Measurements from ENCODE around the gene PPP2R5D.

PPP2R5D gene

GRCh38 chr6:43059168-43060033 is 75.0 kb downstream of the PPP2R5D start, which contains the start of the genes KLC4 and MRPL2:
Gene KLC4 (plus strand): TSS chr6:43059631. CDS start chr6:43061336, 1,705 bp downstream.
Gene MRPL2 (minus strand): TSS chr6:43059434. CDS start chr6:43059381, 53 bp downstream.
- peaks cover 17% of the 10 kb centered on the region for H3K4me1 ChIP-seq (ENCODE audit: control insufficient read depth, insufficient read depth, low read length, poor library complexity, severe bottlenecking)
- H3K36me3 ChIP-seq (ENCODE audit: control insufficient read depth, insufficient read depth, low read length), result peaks cover 40% of the 10 kb centered on the region
- peak within 1 kb of the TSS; percentile 79 for H3K27ac ChIP-seq (ENCODE audit: low read depth, low read length, severe bottlenecking)
- H3K4me3 ChIP-seq (ENCODE audit: extremely low read depth, insufficient read depth, low read length, poor library complexity, severe bottlenecking), result peak within 1 kb of the TSS; percentile 65
- no peaks in the 10 kb centered on the region for H3K9me3 ChIP-seq (ENCODE audit: control insufficient read depth, low read length)
- 0% methylated on average over 49 to 51 of the region's 64 CpGs for WGBS, 2 experiments (ENCODE audit: insufficient coverage in 2 of 2)

DNA sequence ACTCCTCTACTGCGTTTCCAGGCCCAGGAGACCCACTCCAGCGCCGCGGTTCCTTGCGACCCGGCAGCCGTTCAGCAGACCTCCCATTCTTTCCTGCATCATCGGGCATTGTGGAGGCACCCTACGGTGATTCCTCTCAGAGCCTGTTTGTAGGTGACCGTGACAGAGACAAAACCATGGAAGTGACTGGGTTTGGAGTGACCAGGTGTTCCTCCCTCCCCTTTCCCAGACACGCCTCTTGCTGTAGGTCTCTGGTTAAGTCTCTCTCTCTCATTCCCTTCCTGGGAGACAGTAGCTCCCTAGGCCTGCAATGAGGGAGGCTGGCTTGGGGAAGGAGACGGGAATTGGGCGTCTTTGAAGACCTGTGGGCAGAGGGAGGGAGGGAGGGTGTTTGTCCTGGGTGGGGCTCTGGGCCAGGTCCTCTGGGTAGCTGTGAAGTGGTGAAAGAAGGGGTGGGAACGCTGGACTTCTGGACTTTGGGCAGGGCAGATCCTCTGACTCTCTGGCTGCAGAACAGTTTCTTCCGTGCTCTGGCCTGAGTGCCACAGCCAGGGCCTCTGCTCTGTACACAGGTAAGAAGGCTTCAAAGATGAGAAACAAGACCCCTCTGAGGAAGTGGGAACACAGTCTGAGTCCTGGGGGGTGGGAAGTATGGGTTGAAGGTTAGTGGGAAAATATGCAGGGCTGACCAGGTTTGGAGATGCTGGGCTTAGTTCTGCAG is 75.8 kb downstream of the PPP2R5D start:
- H3K36me3 ChIP-seq (ENCODE audit: control insufficient read depth, insufficient read depth, low read length), result peaks cover 36% of the 10 kb centered on the region
- WGBS, 2 experiments (ENCODE audit: insufficient coverage in 2 of 2), result 11 to 13% methylated on average over 11 to 14 of the region's 15 CpGs
- peaks cover 17% of the 10 kb centered on the region for H3K4me1 ChIP-seq (ENCODE audit: control insufficient read depth, insufficient read depth, low read length, poor library complexity, severe bottlenecking)
- peak overlapping the region; percentile 79 for H3K27ac ChIP-seq (ENCODE audit: low read depth, low read length, severe bottlenecking)
- H3K4me3 ChIP-seq (ENCODE audit: extremely low read depth, insufficient read depth, low read length, poor library complexity, severe bottlenecking), result peak overlapping the region; percentile 65
- no peaks in the 10 kb centered on the region for H3K9me3 ChIP-seq (ENCODE audit: control insufficient read depth, low read length)

DNA sequence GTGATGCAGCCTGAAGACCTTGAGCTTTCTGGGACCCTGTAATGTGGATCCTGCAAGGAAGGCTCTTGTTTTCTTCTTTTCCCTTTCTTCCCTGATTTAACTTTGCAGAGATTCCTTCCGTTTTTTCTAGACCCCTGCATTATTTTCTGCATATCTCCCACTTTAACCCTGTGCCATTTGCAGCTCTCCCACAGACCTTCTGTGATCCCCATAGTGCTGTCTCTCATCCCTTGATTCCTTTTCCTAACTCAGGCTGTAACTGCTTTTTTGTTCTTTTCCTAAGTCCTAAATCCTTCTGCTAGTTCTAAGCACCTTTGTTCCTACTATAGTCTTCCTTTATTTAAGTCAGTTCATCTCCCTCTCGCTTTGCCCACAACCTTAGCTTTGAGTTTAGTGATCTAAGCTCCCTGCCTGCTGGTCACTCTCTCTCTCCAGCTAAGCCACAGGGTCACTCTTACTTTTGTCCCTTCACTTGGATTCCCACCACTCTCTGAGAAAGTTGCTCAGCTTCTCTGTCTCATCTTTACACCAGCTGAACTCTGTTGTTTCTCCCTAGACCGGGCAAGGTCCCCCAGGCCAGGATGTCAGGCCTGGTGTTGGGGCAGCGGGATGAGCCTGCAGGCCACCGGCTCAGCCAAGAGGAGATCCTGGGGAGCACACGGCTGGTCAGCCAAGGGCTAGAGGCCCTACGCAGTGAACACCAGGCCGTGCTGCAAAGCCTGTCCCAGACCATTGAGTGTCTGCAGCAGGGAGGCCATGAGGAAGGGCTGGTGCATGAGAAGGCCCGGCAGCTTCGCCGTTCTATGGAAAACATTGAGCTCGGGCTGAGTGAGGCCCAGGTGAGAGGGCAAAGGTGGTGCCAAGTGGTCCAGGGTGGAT is 76.6 kb downstream of the PPP2R5D start:
- Histone ChIP-seq H3K36me3 (ENCODE audit: control insufficient read depth, insufficient read depth, low read length) (peaks cover 33% of the 10 kb centered on the region), H3K27ac (ENCODE audit: low read depth, low read length, severe bottlenecking) (no peak overlapping the region), H3K4me1 (ENCODE audit: control insufficient read depth, insufficient read depth, low read length, poor library complexity, severe bottlenecking) (peaks cover 17% of the 10 kb centered on the region), H3K9me3 (ENCODE audit: control insufficient read depth, low read length) (no peaks in the 10 kb centered on the region), H3K4me3 (ENCODE audit: extremely low read depth, insufficient read depth, low read length, poor library complexity, severe bottlenecking) (no peak overlapping the region)
- WGBS, 2 experiments (ENCODE audit: insufficient coverage in 2 of 2), result 87 to 93% methylated on average over 12 of the region's 12 CpGs

DNA sequence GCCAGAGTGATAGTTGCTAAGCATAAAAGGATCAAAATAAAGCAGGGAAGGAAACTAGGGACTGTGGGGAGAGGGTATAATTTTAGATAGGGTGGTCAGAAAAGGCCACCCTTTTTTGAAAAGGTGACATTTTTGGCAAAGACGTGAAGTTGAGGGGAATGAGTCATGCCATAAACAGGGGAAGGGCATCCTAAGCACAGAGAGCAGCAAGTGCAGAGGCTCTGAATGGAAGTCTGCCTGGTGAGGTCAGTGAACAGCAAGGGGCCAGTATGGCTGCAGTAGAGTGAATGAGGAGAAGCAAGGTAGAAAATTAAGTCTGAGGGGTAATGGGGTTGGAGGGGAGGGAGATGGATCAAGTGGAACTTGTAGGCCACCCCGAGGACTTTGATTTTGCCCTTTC is 77.5 kb downstream of the PPP2R5D start:
- Histone ChIP-seq H3K27ac (ENCODE audit: low read depth, low read length, severe bottlenecking) (no peak overlapping the region), H3K4me1 (ENCODE audit: control insufficient read depth, insufficient read depth, low read length, poor library complexity, severe bottlenecking) (peaks cover 17% of the 10 kb centered on the region), H3K9me3 (ENCODE audit: control insufficient read depth, low read length) (no peaks in the 10 kb centered on the region), H3K4me3 (ENCODE audit: extremely low read depth, insufficient read depth, low read length, poor library complexity, severe bottlenecking) (no peak overlapping the region), H3K36me3 (ENCODE audit: control insufficient read depth, insufficient read depth, low read length) (peaks cover 34% of the 10 kb centered on the region)
- 77 to 90% methylated on average over 2 of the region's 2 CpGs for WGBS, 2 experiments (ENCODE audit: insufficient coverage in 2 of 2)

All from mesodermal cell (in vitro differentiated cells).